ENCODE results near the gene HHATL. TPM values are rescaled to one million over a fixed set of nuclear protein-coding genes. Genes with fewer than 3 reads are reported as not detected.

The HHATL gene
- not detected in 2 replicates for total RNA-seq

- DNase-seq (ENCODE audit: low read depth) (no peak), FAIRE-seq (no peak)
- no peaks in the 10 kb centered on the region for H3K27me3 ChIP-seq (ENCODE audit: control insufficient read depth, insufficient read depth, low read length)
- no peaks in the 10 kb centered on the region for H3K36me3 ChIP-seq (ENCODE audit: control insufficient read depth, insufficient read depth, low read length)
- no peak within 1 kb of the TSS for H3K4me3 ChIP-seq (ENCODE audit: low read depth, low read length)
- no peak for TF ChIP-seq CTCF (IDR thresholded peaks at IDR 0.05; ENCODE audit: insufficient read depth, low read length, severe bottlenecking)
Measured at GRCh38 chr3:42702066-42702951, at the start of gene HHATL. Gene HHATL (minus strand): TSS chr3:42702798. CDS start chr3:42700826, 1,972 bp downstream.

GRCh38 chr3:42751609-42752008 is 49.0 kb upstream of the HHATL start:
- Histone ChIP-seq H3K27me3 (ENCODE audit: control insufficient read depth, insufficient read depth, low read length) (no peaks in the 10 kb centered on the region), H3K4me3 (ENCODE audit: low read depth, low read length) (no peak overlapping the region), H3K36me3 (ENCODE audit: control insufficient read depth, insufficient read depth, low read length) (no peaks in the 10 kb centered on the region)
- DNase-seq (ENCODE audit: low read depth), result no peak
- no peak for FAIRE-seq
- no peak for TF ChIP-seq CTCF (IDR thresholded peaks at IDR 0.05; ENCODE audit: insufficient read depth, low read length, severe bottlenecking)

GRCh38 chr3:42750834-42751233 is 48.2 kb upstream of the HHATL start:
- no peaks in the 10 kb centered on the region for H3K27me3 ChIP-seq (ENCODE audit: control insufficient read depth, insufficient read depth, low read length)
- no peak for DNase-seq (ENCODE audit: low read depth)
- FAIRE-seq, result no peak
- no peak for TF ChIP-seq CTCF (IDR thresholded peaks at IDR 0.05; ENCODE audit: insufficient read depth, low read length, severe bottlenecking)
- no peak overlapping the region for H3K4me3 ChIP-seq (ENCODE audit: low read depth, low read length)
- H3K36me3 ChIP-seq (ENCODE audit: control insufficient read depth, insufficient read depth, low read length), result no peaks in the 10 kb centered on the region

- H3K36me3 ChIP-seq (ENCODE audit: control insufficient read depth, insufficient read depth, low read length), result no peaks in the 10 kb centered on the region
- TF ChIP-seq CTCF (IDR thresholded peaks at IDR 0.05; ENCODE audit: insufficient read depth, low read length, severe bottlenecking), result peak; percentile 76
- no peaks in the 10 kb centered on the region for H3K27me3 ChIP-seq (ENCODE audit: control insufficient read depth, insufficient read depth, low read length)
- DNase-seq (ENCODE audit: low read depth) (no peak), FAIRE-seq (no peak)
- no peak overlapping the region for H3K4me3 ChIP-seq (ENCODE audit: low read depth, low read length)
Measured at GRCh38 chr3:42749753-42750231, 47.2 kb upstream of the HHATL start.

- Histone ChIP-seq H3K36me3 (ENCODE audit: control insufficient read depth, insufficient read depth, low read length) (no peaks in the 10 kb centered on the region), H3K27me3 (ENCODE audit: control insufficient read depth, insufficient read depth, low read length) (no peaks in the 10 kb centered on the region), H3K4me3 (ENCODE audit: low read depth, low read length) (no peak overlapping the region)
- DNase-seq (ENCODE audit: low read depth) (no peak), FAIRE-seq (no peak)
- TF ChIP-seq CTCF (IDR thresholded peaks at IDR 0.05; ENCODE audit: insufficient read depth, low read length, severe bottlenecking), result no peak
Measured at GRCh38 chr3:42749025-42749752, 46.6 kb upstream of the HHATL start.
